ENCODE measurements around the gene DOCK3. TPM values are rescaled to one million over a fixed set of nuclear protein-coding genes. Genes with fewer than 3 reads are reported as not detected.
A peak's percentile ranks its signal among the peaks of the same experiment; 100 is the strongest.

The DOCK3 gene
- total RNA-seq, 3 donors from 2014 or later (not counting 1 experiment from before 2014, with no cell fraction given): 1.4 to 2.4 (median 1.7) TPM

- Histone ChIP-seq H3K4me3 (ENCODE audit: low read length) (no peak overlapping the region), H3K9me3 (ENCODE audit: control insufficient read depth, insufficient read depth, low read length) (no peaks in the 10 kb centered on the region), H3K27me3 (ENCODE audit: control insufficient read depth, insufficient read depth, low read length) (no peaks in the 10 kb centered on the region), H3K4me1 (ENCODE audit: control insufficient read depth, insufficient read depth, low read length) (peaks cover 98% of the 10 kb centered on the region), H3K27ac (ENCODE audit: low read length) (no peak overlapping the region), H3K36me3 (ENCODE audit: control insufficient read depth, insufficient read depth, low read length) (peaks cover 4% of the 10 kb centered on the region)
- no peak overlapping the region for H3K4me3 Mint-ChIP-seq
- ATAC-seq: peak; percentile 33 to 56 (median 41)
- H3K9me3 Mint-ChIP-seq: no peaks in the 10 kb centered on the region
- H3K27ac Mint-ChIP-seq: peak overlapping the region; percentile 70 to 79
- H3K27me3 Mint-ChIP-seq (ENCODE audit: low read depth in 2 of 2): no peaks in the 10 kb centered on the region
- peaks cover 82 to 97% of the 10 kb centered on the region in 2 donors for H3K4me1 Mint-ChIP-seq
- no peak for DNase-seq
- intact Hi-C loops (cut with micrococcal nuclease): no loop called here
- H3K36me3 Mint-ChIP-seq: no peaks in the 10 kb centered on the region
- TF ChIP-seq CTCF (IDR thresholded peaks at IDR 0.05): no peak
- 59% methylated on average over 6 of the region's 6 CpGs for WGBS (ENCODE audit: insufficient coverage)
Observed at GRCh38 chr3:50627407-50628051, 47.2 kb upstream of the DOCK3 start.

DNA sequence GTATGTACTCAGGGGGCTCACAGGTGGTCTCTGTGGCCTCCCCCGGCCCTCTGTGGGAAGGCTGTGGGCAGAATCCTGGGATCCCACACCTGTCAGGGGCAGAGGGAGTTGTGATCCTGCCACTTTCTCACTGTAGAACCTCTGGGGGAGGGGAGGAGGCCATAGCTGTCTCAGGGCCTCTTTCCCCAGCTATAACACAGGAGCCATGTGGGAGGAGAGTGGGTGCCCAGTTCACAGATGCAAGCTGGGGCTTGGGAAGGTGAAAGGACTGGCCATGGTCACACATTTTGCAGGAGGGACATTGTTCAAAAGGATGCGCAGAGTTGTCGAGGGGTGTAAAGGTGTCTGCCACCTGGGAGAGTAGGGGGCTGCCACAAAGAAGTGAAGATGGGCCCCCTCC, 46.1 kb upstream of the DOCK3 start:
- ATAC-seq: no peak
- H3K27me3 Mint-ChIP-seq (ENCODE audit: low read depth in 2 of 2): no peaks in the 10 kb centered on the region
- Histone ChIP-seq H3K36me3 (ENCODE audit: control insufficient read depth, insufficient read depth, low read length) (peaks cover 2% of the 10 kb centered on the region), H3K9me3 (ENCODE audit: control insufficient read depth, insufficient read depth, low read length) (no peaks in the 10 kb centered on the region), H3K4me1 (ENCODE audit: control insufficient read depth, insufficient read depth, low read length) (peaks cover 98% of the 10 kb centered on the region), H3K4me3 (ENCODE audit: low read length) (no peak overlapping the region), H3K27ac (ENCODE audit: low read length) (no peak overlapping the region), H3K27me3 (ENCODE audit: control insufficient read depth, insufficient read depth, low read length) (no peaks in the 10 kb centered on the region)
- H3K27ac Mint-ChIP-seq: peak overlapping the region; percentile 38 to 69
- peaks cover 86 to 97% of the 10 kb centered on the region in 2 donors for H3K4me1 Mint-ChIP-seq
- H3K36me3 Mint-ChIP-seq: no peaks in the 10 kb centered on the region
- DNase-seq: no peak
- no peak overlapping the region for H3K4me3 Mint-ChIP-seq
- intact Hi-C loops (cut with micrococcal nuclease): no loop called here
- 92% methylated on average over 3 of the region's 3 CpGs for WGBS (ENCODE audit: insufficient coverage)
- no peaks in the 10 kb centered on the region for H3K9me3 Mint-ChIP-seq
- no peak for TF ChIP-seq CTCF (IDR thresholded peaks at IDR 0.05)

GRCh38 chr3:50630394-50630793, 44.3 kb upstream of the DOCK3 start:
- peak overlapping the region; percentile 87 to 88 for H3K27ac Mint-ChIP-seq
- H3K27me3 ChIP-seq (ENCODE audit: control insufficient read depth, insufficient read depth, low read length): no peaks in the 10 kb centered on the region
- no peaks in the 10 kb centered on the region for H3K9me3 Mint-ChIP-seq
- no peaks in the 10 kb centered on the region for H3K36me3 Mint-ChIP-seq
- H3K4me1 ChIP-seq (ENCODE audit: control insufficient read depth, insufficient read depth, low read length): peaks cover 98% of the 10 kb centered on the region
- DNase-seq (no peak), ATAC-seq (no peak)
- no peak overlapping the region for H3K27ac ChIP-seq (ENCODE audit: low read length)
- H3K4me3 ChIP-seq (ENCODE audit: low read length): no peak overlapping the region
- TF ChIP-seq CTCF (IDR thresholded peaks at IDR 0.05): no peak
- H3K4me1 Mint-ChIP-seq: peaks cover 74 to 94% of the 10 kb centered on the region in 2 donors
- H3K27me3 Mint-ChIP-seq (ENCODE audit: low read depth in 2 of 2): no peaks in the 10 kb centered on the region
- intact Hi-C loops (cut with micrococcal nuclease): no loop called here
- H3K36me3 ChIP-seq (ENCODE audit: control insufficient read depth, insufficient read depth, low read length): peaks cover 2% of the 10 kb centered on the region
- no peaks in the 10 kb centered on the region for H3K9me3 ChIP-seq (ENCODE audit: control insufficient read depth, insufficient read depth, low read length)
- peak overlapping the region; percentile 52 for H3K4me3 Mint-ChIP-seq
- 91% methylated on average over 6 of the region's 6 CpGs for WGBS (ENCODE audit: insufficient coverage)

- Mint-ChIP-seq H3K9me3 (no peaks in the 10 kb centered on the region), H3K4me3 (peak overlapping the region; percentile 40), H3K27me3 (ENCODE audit: low read depth in 2 of 2) (no peaks in the 10 kb centered on the region), H3K27ac (peak overlapping the region; percentile 87 to 88), H3K36me3 (no peaks in the 10 kb centered on the region), H3K4me1 (peaks cover 73 to 89% of the 10 kb centered on the region in 2 donors)
- 51% methylated on average over 7 of the region's 7 CpGs for WGBS (ENCODE audit: insufficient coverage)
- H3K9me3 ChIP-seq (ENCODE audit: control insufficient read depth, insufficient read depth, low read length): no peaks in the 10 kb centered on the region
- no peak for DNase-seq
- no peaks in the 10 kb centered on the region for H3K27me3 ChIP-seq (ENCODE audit: control insufficient read depth, insufficient read depth, low read length)
- TF ChIP-seq CTCF (IDR thresholded peaks at IDR 0.05): no peak
- H3K4me1 ChIP-seq (ENCODE audit: control insufficient read depth, insufficient read depth, low read length): peaks cover 98% of the 10 kb centered on the region
- no peak overlapping the region for H3K27ac ChIP-seq (ENCODE audit: low read length)
- H3K36me3 ChIP-seq (ENCODE audit: control insufficient read depth, insufficient read depth, low read length): peaks cover 2% of the 10 kb centered on the region
- H3K4me3 ChIP-seq (ENCODE audit: low read length): no peak overlapping the region
- intact Hi-C loops (cut with micrococcal nuclease): no loop called here
- ATAC-seq: no peak
Observed at GRCh38 chr3:50630877-50631276, 43.9 kb upstream of the DOCK3 start.
